Sigmoid colon (tissue), 4 donors: ENCODE data around the gene ZNF567.
"Not testable (repeated sequence)": the region's sequence is repeated elsewhere in the genome, so short reads cannot be mapped to it uniquely, and the experiment has no call there.

Experiments used
- CTCF ChIP-seq, 4 experiments: fragments of 450-650 bp in 3 of 4; fragments of 200-600 bp in 1 of 4; IDR thresholded peaks; one replicate each; pipeline ENCODE4 v1.5.1; 2016 to 2019; ENCODE audit warnings: antibody characterized with exemption in 4 of 4, mild to moderate bottlenecking in 3 of 4, moderate library complexity in 2 of 4
- EP300 ChIP-seq, 4 donors: sonication (generic); formaldehyde crosslinking; IDR thresholded peaks; one replicate each; pipeline ENCODE4 v1.6.1; 2017; ENCODE audit warnings: antibody characterized with exemption in 4 of 4
- POLR2A ChIP-seq, 2 donors: fragments of 450-650 bp; IDR thresholded peaks; one replicate each; pipeline ENCODE4 v1.6.1; 2016; ENCODE audit warnings: antibody characterized with exemption in 2 of 2, mild to moderate bottlenecking in 2 of 2, moderate library complexity in 2 of 2
- POLR2AphosphoS5 ChIP-seq, 4 donors: sonication (generic); formaldehyde crosslinking; IDR thresholded peaks; one replicate each; pipeline ENCODE4 v1.6.1; 2017; ENCODE audit warnings: antibody characterized with exemption in 4 of 4

GRCh38 chr19:36736166-36736565 is 48.8 kb downstream of the ZNF567 start:
- not testable (repeated sequence) for TF ChIP-seq CTCF, POLR2AphosphoS5, POLR2A, EP300 (IDR thresholded peaks at IDR 0.05)
